NCI-H2081 treated with DMSO at 0.1 percent for 48 hours (cell line): ENCODE data around the gene INF2.

Experiments
- DNase-seq: peaks from one replicate; lab custom pipeline; 2025; lab: John Stamatoyannopoulos, UW

Gene INF2

GRCh38 chr14:104703269-104703668, 13.9 kb downstream of the INF2 start:
- DNase-seq = no peak

GRCh38 chr14:104704252-104704651, 14.8 kb downstream of the INF2 start:
- no peak for DNase-seq

DNA sequence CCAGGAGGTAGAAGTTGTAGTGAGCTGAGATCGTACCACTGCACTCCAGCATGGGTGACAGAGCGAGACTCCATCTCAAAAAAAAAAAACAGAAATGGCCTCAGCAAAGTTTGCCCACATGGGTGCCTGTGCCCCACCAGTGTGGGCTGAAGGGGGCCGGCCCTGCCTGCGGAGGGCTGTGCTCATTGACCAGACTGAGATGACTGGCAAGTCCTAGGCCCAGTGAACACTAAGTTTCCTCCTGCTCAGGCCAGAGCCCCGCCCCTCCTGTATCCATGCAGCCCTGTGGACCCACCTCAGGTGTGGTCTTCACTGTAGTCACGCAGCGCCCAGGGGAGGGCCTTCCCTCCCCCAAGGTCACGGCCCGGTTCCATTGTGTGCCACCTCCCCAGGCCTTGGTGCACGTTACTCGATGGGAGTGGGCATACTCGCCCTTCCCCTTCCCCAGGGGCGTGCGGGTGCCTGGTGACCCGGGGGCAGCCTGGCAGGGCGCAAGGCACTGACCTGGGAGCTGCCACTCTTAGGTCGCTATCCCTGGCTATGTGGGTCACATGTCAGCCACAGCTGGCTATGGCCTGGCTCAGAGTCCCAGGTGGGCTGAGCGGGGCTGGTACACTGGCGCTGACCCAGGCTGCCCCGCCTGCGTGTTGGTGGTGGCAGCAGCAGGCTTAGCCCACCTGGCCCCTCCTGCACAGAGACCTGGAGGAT, 16.1 kb downstream of the INF2 start:
- DNase-seq = no peak

GRCh38 chr14:104706733-104707607, 17.6 kb downstream of the INF2 start:
- no peak for DNase-seq

GRCh38 chr14:104707608-104708595, 18.5 kb downstream of the INF2 start:
- no peak for DNase-seq

- DNase-seq = no peak
Observed at GRCh38 chr14:104708606-104709268, 19.3 kb downstream of the INF2 start.

GRCh38 chr14:104709387-104710039, 20.1 kb downstream of the INF2 start:
- DNase-seq = no peak

- DNase-seq = no peak
Observed at GRCh38 chr14:104710071-104710735, 20.8 kb downstream of the INF2 start.

DNA sequence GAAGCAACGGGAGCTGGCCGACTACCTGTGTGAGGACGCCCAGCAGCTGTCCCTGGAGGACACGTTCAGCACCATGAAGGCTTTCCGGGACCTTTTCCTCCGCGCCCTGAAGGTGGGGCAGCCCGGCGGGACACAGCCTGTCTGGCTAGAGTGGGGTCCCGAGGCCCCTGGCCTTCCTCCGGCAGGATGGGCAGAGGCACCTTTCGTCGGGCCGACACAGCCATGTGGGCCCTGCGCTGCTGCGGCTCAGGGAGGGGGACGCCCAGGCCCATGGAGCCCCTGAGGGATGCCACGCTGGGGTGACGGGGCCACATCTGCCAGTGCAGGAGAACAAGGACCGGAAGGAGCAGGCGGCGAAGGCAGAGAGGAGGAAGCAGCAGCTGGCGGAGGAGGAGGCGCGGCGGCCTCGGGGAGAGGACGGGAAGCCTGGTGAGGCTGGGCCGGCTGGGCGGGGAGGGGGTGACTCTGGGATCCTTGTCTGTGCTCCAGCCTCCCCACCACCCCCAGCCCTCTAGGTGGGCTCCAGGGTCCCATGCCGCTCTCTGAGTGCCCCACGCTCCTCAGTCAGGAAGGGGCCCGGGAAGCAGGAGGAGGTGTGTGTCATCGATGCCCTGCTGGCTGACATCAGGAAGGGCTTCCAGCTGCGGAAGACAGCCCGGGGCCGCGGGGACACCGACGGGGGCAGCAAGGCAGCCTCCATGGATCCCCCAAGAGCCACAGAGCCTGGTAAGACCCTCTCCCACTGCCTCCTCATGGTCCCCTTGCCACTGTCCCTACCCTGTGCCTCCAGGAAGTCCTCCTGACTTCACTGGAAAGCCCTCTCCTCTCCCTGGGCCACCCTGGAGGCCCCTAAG, 23.7 kb downstream of the INF2 start:
- no peak for DNase-seq

DNA sequence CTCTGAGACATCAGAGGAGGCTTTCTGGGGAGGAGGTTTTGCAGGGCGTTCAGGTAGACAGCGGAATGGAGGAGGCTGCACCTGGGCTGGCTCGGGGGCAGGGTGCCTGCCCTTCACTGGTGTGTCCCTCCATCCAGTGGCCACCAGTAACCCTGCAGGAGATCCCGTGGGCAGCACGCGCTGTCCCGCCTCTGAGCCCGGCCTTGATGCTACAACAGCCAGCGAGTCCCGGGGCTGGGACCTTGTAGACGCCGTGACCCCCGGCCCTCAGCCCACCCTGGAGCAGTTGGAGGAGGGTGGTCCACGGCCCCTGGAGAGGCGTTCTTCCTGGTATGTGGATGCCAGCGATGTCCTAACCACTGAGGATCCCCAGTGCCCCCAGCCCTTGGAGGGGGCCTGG, 24.6 kb downstream of the INF2 start:
- DNase-seq = no peak

- no peak for DNase-seq
Observed at GRCh38 chr14:104714681-104715080, 25.3 kb downstream of the INF2 start.

DNA sequence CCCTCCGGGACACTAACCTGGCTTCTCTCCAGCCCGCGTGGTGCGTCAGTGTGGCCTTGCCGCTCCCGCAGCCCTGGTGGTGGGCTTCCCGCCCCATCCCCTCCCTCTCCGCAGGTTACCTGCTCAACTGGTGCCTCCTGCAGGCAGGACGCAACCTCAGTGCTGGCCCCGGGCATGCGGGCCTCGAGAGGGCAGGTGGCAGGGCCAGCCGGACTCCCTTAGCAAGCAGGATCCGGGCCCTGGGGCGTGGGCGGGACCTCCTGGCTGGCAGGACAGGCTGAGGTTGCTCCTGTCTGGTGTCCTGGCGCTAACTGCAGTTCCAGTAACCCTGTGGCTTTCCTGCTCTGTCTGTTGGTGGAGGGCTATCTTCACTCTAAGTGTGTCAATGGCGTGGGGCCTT, 26.0 kb downstream of the INF2 start:
- DNase-seq = no peak

DNA sequence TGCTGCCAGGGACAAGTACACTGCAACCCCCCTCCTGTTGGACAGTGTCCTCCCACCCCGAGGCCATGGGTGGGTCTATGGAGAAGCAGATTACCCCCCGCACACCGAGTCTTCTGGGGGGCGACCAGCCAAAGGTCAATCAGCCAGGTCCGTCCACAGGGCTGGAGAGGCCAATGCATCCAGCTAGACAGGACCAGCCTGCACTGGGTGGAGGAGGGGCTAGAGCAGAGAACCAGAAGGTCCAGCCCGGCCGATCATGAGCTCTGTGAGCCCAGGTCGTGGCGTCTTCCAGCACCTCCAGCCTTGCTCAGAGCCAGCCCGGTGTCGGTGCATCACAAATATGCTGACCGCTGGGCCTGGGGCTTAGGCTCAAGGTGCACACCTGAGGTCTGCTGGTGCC, 26.5 kb downstream of the INF2 start:
- DNase-seq = no peak

- no peak for DNase-seq
Observed at GRCh38 chr14:104717137-104717536, 27.7 kb downstream of the INF2 start.

- DNase-seq = no peak
Observed at GRCh38 chr14:104717646-104718045, 28.2 kb downstream of the INF2 start.

- DNase-seq = no peak
Observed at GRCh38 chr14:104718147-104718546, 28.7 kb downstream of the INF2 start.

- DNase-seq = no peak
Observed at GRCh38 chr14:104718871-104719270, 29.5 kb downstream of the INF2 start.

DNA sequence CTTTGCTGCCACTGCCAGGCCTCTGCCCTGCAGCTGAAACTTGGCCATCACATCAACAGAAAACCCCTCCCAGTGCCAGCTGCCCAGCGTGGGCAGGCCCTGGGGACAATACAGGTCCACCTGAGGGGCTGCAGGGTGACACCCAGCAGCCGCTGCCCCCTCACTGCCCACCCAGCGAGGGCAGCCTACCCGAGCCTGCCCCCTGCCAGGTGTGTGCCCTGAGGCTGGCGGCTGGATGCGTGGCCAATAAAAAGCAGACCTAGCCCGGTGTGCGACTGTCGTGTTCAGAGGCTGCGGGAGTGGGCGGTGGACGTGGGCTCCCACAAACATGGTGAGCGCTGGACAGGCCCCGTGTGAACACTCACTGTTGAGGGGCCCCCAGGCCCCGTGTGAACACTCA, 29.9 kb downstream of the INF2 start:
- no peak for DNase-seq
